Chondrocyte (in vitro differentiated cells): ENCODE results near the gene CCNF. TPM values are rescaled to one million over a fixed set of nuclear protein-coding genes. Genes with fewer than 3 reads are reported as not detected.

Experiments
- DNase-seq: peaks from one replicate; pipeline ENCODE4 v3.0.0; 2021; ENCODE audit warnings: mixed read lengths, low spot score
- H3K27ac Mint-ChIP-seq: one replicate; pipeline ENCODE4 v1.8.0; 2021; ENCODE audit warnings: mild to moderate bottlenecking, moderate library complexity, mixed read lengths; ENCODE audit not compliant: unreplicated experiment
- H3K27me3 Mint-ChIP-seq: 2 replicates; pipeline ENCODE4 v1.8.0; 2021; ENCODE audit warnings: low read depth, mixed read lengths
- H3K36me3 Mint-ChIP-seq: 2 replicates; pipeline ENCODE4 v1.8.0; 2021; ENCODE audit warnings: low read depth, mixed read lengths
- H3K4me1 Mint-ChIP-seq: 2 replicates; pipeline ENCODE4 v1.8.0; 2021; ENCODE audit warnings: low read depth, mild to moderate bottlenecking, mixed read lengths
- H3K4me3 Mint-ChIP-seq: one replicate; pipeline ENCODE4 v1.8.0; 2021; ENCODE audit warnings: mild to moderate bottlenecking, moderate library complexity, mixed read lengths; ENCODE audit not compliant: unreplicated experiment
- H3K9me3 Mint-ChIP-seq: 2 replicates; pipeline ENCODE4 v1.8.0; 2021; ENCODE audit warnings: low read depth, mixed read lengths
- CTCF ChIP-seq: fragments of 200-600 bp; sonication (generic); IDR thresholded peaks from 2 replicates; pipeline ENCODE4 v1.5.0; 2021; ENCODE audit warnings: antibody characterized with exemption, mild to moderate bottlenecking, moderate library complexity
- total RNA-seq: library from RNA; stranded (reverse); gene quantifications from 3 replicates; pipeline ENCODE4 v1.2.1, GENCODE V29; 2021

CCNF gene
- total RNA-seq, 1 donor from 2014 or later, result 7.6 TPM

- H3K36me3 Mint-ChIP-seq, result peaks cover 3% of the 10 kb centered on the region
Observed at GRCh38 chr16:2485811-2486507, 56.7 kb downstream of the CCNF start.

DNA sequence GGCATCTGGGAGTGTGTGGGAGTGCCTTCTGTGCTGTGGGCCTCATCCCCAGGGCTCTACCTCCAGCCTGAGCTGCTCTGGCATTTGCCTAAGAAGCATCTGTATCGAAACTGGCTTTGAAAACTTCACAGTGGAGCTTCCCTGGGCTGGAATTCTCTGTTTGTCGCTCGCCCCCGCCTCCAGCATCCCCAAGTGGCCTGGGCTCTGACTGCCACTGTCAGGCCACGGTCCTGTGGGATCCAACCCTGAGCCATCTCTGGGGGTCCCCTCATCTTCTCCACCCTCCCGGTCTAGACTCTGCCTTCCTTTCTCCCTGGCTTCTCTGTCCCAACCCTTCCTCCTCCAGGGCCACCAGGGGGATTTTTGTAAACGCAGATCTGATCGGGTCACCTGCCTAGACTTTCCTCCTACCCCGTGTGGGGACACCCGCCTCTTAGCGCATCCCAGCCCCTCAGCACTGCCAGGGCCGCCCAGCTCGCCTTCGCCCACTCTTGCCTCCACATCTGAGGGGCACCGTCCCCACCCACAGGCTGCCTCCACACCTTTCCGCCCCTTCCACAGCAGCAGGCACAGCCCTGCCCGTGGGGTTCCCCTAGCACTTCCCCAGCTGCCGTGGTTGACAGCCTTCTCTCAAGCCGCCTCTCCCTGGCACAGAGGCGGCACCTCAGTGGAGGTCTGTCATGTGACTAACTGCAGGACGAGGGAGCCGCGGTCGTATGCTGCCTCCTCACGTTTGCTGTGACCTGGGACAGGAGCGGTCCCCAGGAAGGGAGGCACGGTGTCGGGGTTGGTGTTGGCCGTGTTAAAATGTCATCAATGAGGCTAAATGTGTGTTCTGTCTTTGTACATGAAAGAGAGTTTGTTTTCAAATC lies 57.6 kb downstream of the CCNF start:
- TF ChIP-seq CTCF, result peak; percentile 48
- peaks cover 14% of the 10 kb centered on the region for H3K4me1 Mint-ChIP-seq
- DNase-seq, result peak; percentile 89
- H3K4me3 Mint-ChIP-seq, result no peak overlapping the region
- peak overlapping the region; percentile 67 for H3K27ac Mint-ChIP-seq
- H3K36me3 Mint-ChIP-seq, result peaks cover 3% of the 10 kb centered on the region
- H3K9me3 Mint-ChIP-seq, result no peaks in the 10 kb centered on the region
- H3K27me3 Mint-ChIP-seq, result no peaks in the 10 kb centered on the region

More at GRCh38 chr16:2485811-2486507, 56.7 kb downstream of the CCNF start:
- DNase-seq, result no peak
- Mint-ChIP-seq H3K9me3 (no peaks in the 10 kb centered on the region), H3K27ac (no peak overlapping the region), H3K27me3 (no peaks in the 10 kb centered on the region), H3K4me3 (no peak overlapping the region), H3K4me1 (peaks cover 14% of the 10 kb centered on the region)
- TF ChIP-seq CTCF, result no peak

DNA sequence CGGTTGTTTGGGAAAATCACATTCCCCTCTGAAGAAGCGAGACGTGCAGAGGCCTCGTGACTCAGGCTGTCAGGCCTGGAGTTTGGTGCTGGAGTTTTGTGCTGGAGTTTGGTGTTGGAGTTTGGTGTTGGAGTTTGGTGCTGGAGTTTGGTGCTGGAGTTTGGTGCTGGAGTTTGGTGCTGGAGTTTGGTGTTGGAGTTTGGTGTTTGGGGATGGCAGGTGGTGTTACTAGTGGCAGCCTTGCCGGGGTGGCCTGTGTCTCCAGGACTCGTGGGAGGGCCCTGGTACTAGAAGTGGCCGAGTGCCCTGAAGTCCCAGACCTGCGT lies 58.2 kb downstream of the CCNF start:
- TF ChIP-seq CTCF, result no peak
- H3K27me3 Mint-ChIP-seq, result no peaks in the 10 kb centered on the region
- H3K27ac Mint-ChIP-seq, result peak overlapping the region; percentile 67
- H3K36me3 Mint-ChIP-seq, result peaks cover 3% of the 10 kb centered on the region
- DNase-seq, result no peak
- no peaks in the 10 kb centered on the region for H3K9me3 Mint-ChIP-seq
- H3K4me1 Mint-ChIP-seq, result peaks cover 14% of the 10 kb centered on the region
- no peak overlapping the region for H3K4me3 Mint-ChIP-seq

DNA sequence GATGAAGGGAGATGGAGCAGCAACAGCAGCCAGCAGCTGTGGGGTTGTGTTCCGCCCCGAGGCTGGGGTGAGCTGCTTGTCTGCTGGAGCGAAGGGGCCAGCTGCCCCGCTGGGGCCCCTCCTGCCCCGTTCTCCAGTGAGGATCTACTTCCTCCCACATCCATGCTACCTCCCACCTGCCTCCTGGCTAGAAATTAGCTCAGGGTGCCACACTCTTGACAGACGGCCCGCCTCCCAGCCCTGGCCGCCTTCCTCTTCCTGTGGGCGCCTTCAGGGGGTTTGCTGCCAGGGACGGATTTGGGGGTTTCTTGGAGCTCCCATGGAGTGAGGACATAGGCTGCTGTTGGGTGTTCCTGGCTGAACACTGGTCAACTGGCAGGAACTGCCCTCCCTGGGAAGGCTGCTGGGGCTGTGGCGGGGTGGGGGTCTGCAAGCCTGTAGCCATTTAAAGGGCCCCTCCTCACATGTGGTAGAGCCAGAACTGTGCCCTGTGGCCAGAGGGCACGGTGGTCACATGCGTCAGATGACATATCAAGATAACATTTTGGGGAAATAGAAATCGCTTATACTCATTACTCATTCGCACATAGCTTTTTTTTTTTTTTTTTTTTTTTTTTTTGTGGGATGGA lies 58.8 kb downstream of the CCNF start:
- TF ChIP-seq CTCF, result no peak
- Mint-ChIP-seq H3K4me1 (peaks cover 9% of the 10 kb centered on the region), H3K9me3 (no peaks in the 10 kb centered on the region), H3K36me3 (peaks cover 3% of the 10 kb centered on the region), H3K4me3 (no peak overlapping the region), H3K27me3 (no peaks in the 10 kb centered on the region), H3K27ac (no peak overlapping the region)
- no peak for DNase-seq

GRCh38 chr16:2489581-2489980 lies 60.3 kb downstream of the CCNF start:
- no peak for DNase-seq
- Mint-ChIP-seq H3K4me3 (no peak overlapping the region), H3K4me1 (peaks cover 9% of the 10 kb centered on the region), H3K36me3 (peaks cover 3% of the 10 kb centered on the region), H3K27me3 (no peaks in the 10 kb centered on the region), H3K9me3 (no peaks in the 10 kb centered on the region), H3K27ac (no peak overlapping the region)
- no peak for TF ChIP-seq CTCF
